Fibroblast of lung (primary cell): Measurements from ENCODE around the gene WNK2. TPM values are rescaled to one million over a fixed set of nuclear protein-coding genes. Genes with fewer than 3 reads are reported as not detected.

Experiments used
- DNase-seq, 2 donors: peaks; one replicate each; pipeline versions ENCODE4 v3.0.0 to v3.0.0-alpha.2; 2010; ENCODE audit warnings: low read depth in 2 of 2
- H2AFZ ChIP-seq: 2 replicates; pipeline ENCODE4 v1.5.1; 2012; ENCODE audit warnings: low read length, control low read depth, inconsistent platforms
- H3K27ac ChIP-seq: 2 replicates; pipeline ENCODE4 v1.5.1; 2011; ENCODE audit warnings: low read length, control low read depth; ENCODE audit not compliant: insufficient read depth
- H3K27me3 ChIP-seq: 2 replicates; pipeline ENCODE4 v1.5.1; 2011; ENCODE audit warnings: mild to moderate bottlenecking, low read length; ENCODE audit not compliant: control insufficient read depth, insufficient read depth
- H3K36me3 ChIP-seq: 2 replicates; pipeline ENCODE4 v1.5.1; 2011; ENCODE audit warnings: low read length; ENCODE audit not compliant: control insufficient read depth, insufficient read depth
- H3K4me1 ChIP-seq: 2 replicates; pipeline ENCODE4 v1.5.1; 2011; ENCODE audit warnings: low read length; ENCODE audit not compliant: control insufficient read depth, insufficient read depth; ENCODE audit errors: extremely low read depth
- H3K4me2 ChIP-seq: 2 replicates; pipeline ENCODE4 v1.5.1; 2011; ENCODE audit warnings: low read length, control low read depth; ENCODE audit not compliant: insufficient read depth; ENCODE audit errors: extremely low read depth
- H3K4me3 ChIP-seq, 4 experiments: fragments of 200-600 bp in 1 of 4; sonication (generic) in 1 of 4; replicated peaks in 1 of 4; 2 replicates each; pipeline ENCODE4 v1.5.1; 2011 to 2016; ENCODE audit warnings: low read length in 4 of 4, low read depth in 3 of 4, mild to moderate bottlenecking in 3 of 4, control low read depth in 2 of 4, inconsistent platforms in 1 of 4, mixed read lengths in 1 of 4; ENCODE audit not compliant: insufficient read depth in 1 of 4; ENCODE audit errors: control extremely low read depth in 1 of 4
- H3K79me2 ChIP-seq: 2 replicates; pipeline ENCODE4 v1.5.1; 2012; ENCODE audit warnings: mild to moderate bottlenecking, low read length, inconsistent platforms; ENCODE audit not compliant: control insufficient read depth, insufficient read depth
- H3K9ac ChIP-seq: 2 replicates; pipeline ENCODE4 v1.5.1; 2011; ENCODE audit warnings: mild to moderate bottlenecking, low read length, control low read depth; ENCODE audit not compliant: insufficient read depth
- H3K9me3 ChIP-seq: 2 replicates; pipeline ENCODE4 v1.5.1; 2012; ENCODE audit warnings: low read depth, low read length; ENCODE audit not compliant: control insufficient read depth, insufficient read depth
- H4K20me1 ChIP-seq: 2 replicates; pipeline ENCODE4 v1.5.1; 2011; ENCODE audit warnings: low read length; ENCODE audit not compliant: control insufficient read depth, insufficient read depth; ENCODE audit errors: extremely low read depth
- CTCF ChIP-seq, 2 donors: IDR thresholded peaks in 1 of 2; conservative IDR thresholded peaks in 1 of 2; 1 replicate in 1 of 2; 2 replicates in 1 of 2; pipeline ENCODE4 v1.5.1; 2011 to 2012; ENCODE audit warnings: low read length in 2 of 2, control low read depth in 1 of 2, inconsistent platforms in 1 of 2, low read depth in 1 of 2, mild to moderate bottlenecking in 1 of 2
- EZH2 ChIP-seq: IDR thresholded peaks from 2 replicates; pipeline ENCODE4 v1.5.1; 2012; ENCODE audit warnings: low read length, control low read depth, mild to moderate bottlenecking; ENCODE audit errors: missing control alignments
- polyA plus RNA-seq, 2 donors: library from polyadenylated mRNA; depleted of rRNA in 1 of 2; stranded (reverse) in 1 of 2; unstranded in 1 of 2; fragments of >200 nt; gene quantifications; 2 replicates each; pipeline ENCODE4 v1.2.1, GENCODE V29; 2011 to 2012; ENCODE audit warnings: missing spikeins in 1 of 2
- total RNA-seq: library from RNA; depleted of rRNA; stranded (reverse); fragments of >200 nt; gene quantifications from 2 replicates; pipeline ENCODE4 v1.2.1, GENCODE V29; 2014

The WNK2 gene
- total and polyA plus RNA-seq, 2 donors (not counting 1 experiment from before 2014, with no cell fraction given) = not detected

GRCh38 chr9:93294011-93294410, 110.1 kb downstream of the WNK2 start:
- H3K9ac ChIP-seq = no peak overlapping the region
- H3K36me3 ChIP-seq = no peaks in the 10 kb centered on the region
- H4K20me1 ChIP-seq = no peaks in the 10 kb centered on the region
- no peaks in the 10 kb centered on the region for H3K4me1 ChIP-seq
- H3K27me3 ChIP-seq = no peaks in the 10 kb centered on the region
- DNase-seq = no peak
- no peak overlapping the region for H3K4me2 ChIP-seq
- no peak for TF ChIP-seq EZH2
- no peak for TF ChIP-seq CTCF (conservative IDR thresholded peaks at IDR 0.05 in 1 of 2, IDR thresholded peaks at IDR 0.05 in 1 of 2; ENCODE audit: low read depth in 1 of 2, low read length in 2 of 2)
- no peaks in the 10 kb centered on the region for H3K9me3 ChIP-seq
- no peaks in the 10 kb centered on the region for H3K79me2 ChIP-seq
- no peak overlapping the region for H2AFZ ChIP-seq
- H3K4me3 ChIP-seq = no peak overlapping the region
- no peak overlapping the region for H3K27ac ChIP-seq

GRCh38 chr9:93295031-93295430, 111.1 kb downstream of the WNK2 start:
- Histone ChIP-seq H3K4me2 (no peak overlapping the region), H2AFZ (no peak overlapping the region), H3K4me1 (no peaks in the 10 kb centered on the region), H3K27me3 (no peaks in the 10 kb centered on the region), H4K20me1 (no peaks in the 10 kb centered on the region), H3K36me3 (no peaks in the 10 kb centered on the region), H3K9me3 (no peaks in the 10 kb centered on the region), H3K9ac (no peak overlapping the region), H3K27ac (no peak overlapping the region), H3K4me3 (no peak overlapping the region), H3K79me2 (no peaks in the 10 kb centered on the region)
- TF ChIP-seq CTCF (conservative IDR thresholded peaks at IDR 0.05 in 1 of 2, IDR thresholded peaks at IDR 0.05 in 1 of 2; ENCODE audit: low read depth in 1 of 2, low read length in 2 of 2) = no peak
- TF ChIP-seq EZH2 = no peak
- no peak for DNase-seq

GRCh38 chr9:93295456-93296076, 111.6 kb downstream of the WNK2 start:
- Histone ChIP-seq H3K79me2 (no peaks in the 10 kb centered on the region), H3K36me3 (no peaks in the 10 kb centered on the region), H3K27me3 (no peaks in the 10 kb centered on the region), H3K4me2 (no peak overlapping the region), H3K4me1 (no peaks in the 10 kb centered on the region), H3K9ac (no peak overlapping the region), H3K4me3 (no peak overlapping the region), H4K20me1 (no peaks in the 10 kb centered on the region), H3K9me3 (no peaks in the 10 kb centered on the region), H3K27ac (no peak overlapping the region), H2AFZ (no peak overlapping the region)
- TF ChIP-seq CTCF (conservative IDR thresholded peaks at IDR 0.05 in 1 of 2, IDR thresholded peaks at IDR 0.05 in 1 of 2; ENCODE audit: low read depth in 1 of 2, low read length in 2 of 2) (no peak), EZH2 (no peak)
- DNase-seq = no peak
